Gastroesophageal sphincter (tissue), 4 donors: ENCODE measurements around the gene RASSF5. TPM values are rescaled to one million over a fixed set of nuclear protein-coding genes. Genes with fewer than 3 reads are reported as not detected.

Source experiments
- ATAC-seq: fragments of 150-250 bp; one replicate; pipeline ENCODE4 v1.9.1; 2016; ENCODE audit warnings: mild to moderate bottlenecking, moderate library complexity
- H3K27ac ChIP-seq, 4 donors: fragments of 200-600 bp; sonication (generic) in 3 of 4; 1 replicate in 3 of 4; 2 replicates in 1 of 4; pipeline ENCODE4 v1.5.1; 2016 to 2019
- H3K27me3 ChIP-seq: fragments of 200-600 bp; sonication (generic); one replicate; pipeline ENCODE4 v1.5.1; 2019
- H3K36me3 ChIP-seq, 2 donors: fragments of 200-600 bp; sonication (generic); one replicate each; pipeline ENCODE4 v1.5.1; 2019; ENCODE audit warnings: control low read depth in 1 of 2
- H3K4me1 ChIP-seq, 3 donors: fragments of 200-600 bp; sonication (generic); 1 replicate in 2 of 3; 2 replicates in 1 of 3; pipeline ENCODE4 v1.5.1; 2016 to 2019; ENCODE audit warnings: control low read depth in 2 of 3
- H3K4me3 ChIP-seq, 2 donors: fragments of 200-600 bp; sonication (generic); one replicate each; pipeline ENCODE4 v1.5.1; 2019; ENCODE audit warnings: mild to moderate bottlenecking in 1 of 2, moderate library complexity in 1 of 2
- H3K9me3 ChIP-seq, 3 donors: fragments of 200-600 bp; sonication (generic); one replicate each; pipeline ENCODE4 v1.5.1; 2017 to 2019; ENCODE audit warnings: control low read depth in 2 of 3
- EP300 ChIP-seq: sonication (generic); formaldehyde crosslinking; IDR thresholded peaks from one replicate; pipeline ENCODE4 v1.6.1; 2017; ENCODE audit warnings: antibody characterized with exemption, mild to moderate bottlenecking
- POLR2A ChIP-seq, 2 donors: fragments of 450-650 bp; IDR thresholded peaks; one replicate each; pipeline ENCODE4 v1.6.1; 2017; ENCODE audit warnings: antibody characterized with exemption in 2 of 2, mild to moderate bottlenecking in 2 of 2, moderate library complexity in 1 of 2
- POLR2AphosphoS5 ChIP-seq: sonication (generic); formaldehyde crosslinking; IDR thresholded peaks from one replicate; pipeline ENCODE4 v1.6.1; 2017; ENCODE audit warnings: antibody characterized with exemption
- WGBS, 2 donors: methylation state at CpG; one replicate each; pipeline ENCODE4 v1.1.5; 2018; ENCODE audit warnings: low coverage in 1 of 2; 5-methylcytosine and 5-hydroxymethylcytosine counted together
- total RNA-seq, 4 donors: library from RNA; depleted of rRNA; stranded (reverse); fragments of >200 nt; gene quantifications; one replicate each; pipeline ENCODE4 v1.1.0, GENCODE V29; 2016
- TF ChIP-seq, protein P1 (sequence below), 4 experiments: fragments of 200-600 bp in 2 of 4; fragments of 450-650 bp in 2 of 4; sonication (generic) in 1 of 4; IDR thresholded peaks; one replicate each; pipeline ENCODE4 v1.5.1; 2017 to 2019; ENCODE audit warnings: antibody characterized with exemption in 4 of 4, mild to moderate bottlenecking in 2 of 4, moderate library complexity in 2 of 4

Gene RASSF5
- total RNA-seq, 4 donors from 2014 or later = 6.2 to 23.3 (median 8.5) TPM

DNA sequence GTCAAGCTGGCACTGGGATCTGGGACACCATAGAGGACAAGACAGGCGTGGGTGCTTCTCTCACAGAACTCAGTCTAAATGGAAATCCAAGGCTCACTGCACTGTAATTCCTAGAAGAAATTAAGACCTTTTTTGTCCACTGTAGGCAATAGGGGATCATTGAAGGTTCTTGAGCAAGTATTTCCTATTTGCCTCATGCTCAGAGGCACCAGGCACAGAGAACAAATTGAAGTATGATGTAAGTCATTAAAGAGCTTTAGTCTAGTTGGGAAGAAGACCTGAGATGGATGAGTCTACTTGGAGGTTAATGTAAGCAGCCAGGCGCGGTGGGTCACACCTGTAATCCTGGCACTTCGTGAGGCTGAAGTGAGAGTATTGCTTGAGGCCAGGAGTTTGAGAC is 70.3 kb downstream of the RASSF5 start:
- peaks cover 0 to 21% (median 2%) of the 10 kb centered on the region in 3 donors for H3K4me1 ChIP-seq
- no peak for ATAC-seq
- no peaks in the 10 kb centered on the region for H3K27me3 ChIP-seq
- TF ChIP-seq POLR2AphosphoS5 (no peak), EP300 (no peak), POLR2A (IDR thresholded peaks at IDR 0.05) (no peak)
- TF ChIP-seq, protein P1, sequence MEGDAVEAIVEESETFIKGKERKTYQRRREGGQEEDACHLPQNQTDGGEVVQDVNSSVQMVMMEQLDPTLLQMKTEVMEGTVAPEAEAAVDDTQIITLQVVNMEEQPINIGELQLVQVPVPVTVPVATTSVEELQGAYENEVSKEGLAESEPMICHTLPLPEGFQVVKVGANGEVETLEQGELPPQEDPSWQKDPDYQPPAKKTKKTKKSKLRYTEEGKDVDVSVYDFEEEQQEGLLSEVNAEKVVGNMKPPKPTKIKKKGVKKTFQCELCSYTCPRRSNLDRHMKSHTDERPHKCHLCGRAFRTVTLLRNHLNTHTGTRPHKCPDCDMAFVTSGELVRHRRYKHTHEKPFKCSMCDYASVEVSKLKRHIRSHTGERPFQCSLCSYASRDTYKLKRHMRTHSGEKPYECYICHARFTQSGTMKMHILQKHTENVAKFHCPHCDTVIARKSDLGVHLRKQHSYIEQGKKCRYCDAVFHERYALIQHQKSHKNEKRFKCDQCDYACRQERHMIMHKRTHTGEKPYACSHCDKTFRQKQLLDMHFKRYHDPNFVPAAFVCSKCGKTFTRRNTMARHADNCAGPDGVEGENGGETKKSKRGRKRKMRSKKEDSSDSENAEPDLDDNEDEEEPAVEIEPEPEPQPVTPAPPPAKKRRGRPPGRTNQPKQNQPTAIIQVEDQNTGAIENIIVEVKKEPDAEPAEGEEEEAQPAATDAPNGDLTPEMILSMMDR (IDR thresholded peaks at IDR 0.05) = no peak
- no peak overlapping the region for H3K4me3 ChIP-seq
- H3K36me3 ChIP-seq = no peaks in the 10 kb centered on the region
- no peak overlapping the region for H3K27ac ChIP-seq
- H3K9me3 ChIP-seq = no peaks in the 10 kb centered on the region
- WGBS, 2 donors = 63 to 67% methylated on average over 3 of the region's 4 CpGs

GRCh38 chr1:206578068-206578977 is 71.0 kb downstream of the RASSF5 start:
- no peak for TF ChIP-seq POLR2AphosphoS5
- TF ChIP-seq, protein P1 (IDR thresholded peaks at IDR 0.05) = no peak
- TF ChIP-seq EP300 = no peak
- no peak for TF ChIP-seq POLR2A (IDR thresholded peaks at IDR 0.05)
- Histone ChIP-seq H3K36me3 (peaks cover 0 to 2% of the 10 kb centered on the region in 2 donors), H3K9me3 (no peaks in the 10 kb centered on the region), H3K4me1 (peaks cover 0 to 21% (median 2%) of the 10 kb centered on the region in 3 donors), H3K27ac (no peak overlapping the region), H3K27me3 (no peaks in the 10 kb centered on the region), H3K4me3 (no peak overlapping the region)
- WGBS, 2 donors = 71 to 73% methylated on average over 9 to 10 of the region's 10 CpGs
- ATAC-seq = no peak

DNA sequence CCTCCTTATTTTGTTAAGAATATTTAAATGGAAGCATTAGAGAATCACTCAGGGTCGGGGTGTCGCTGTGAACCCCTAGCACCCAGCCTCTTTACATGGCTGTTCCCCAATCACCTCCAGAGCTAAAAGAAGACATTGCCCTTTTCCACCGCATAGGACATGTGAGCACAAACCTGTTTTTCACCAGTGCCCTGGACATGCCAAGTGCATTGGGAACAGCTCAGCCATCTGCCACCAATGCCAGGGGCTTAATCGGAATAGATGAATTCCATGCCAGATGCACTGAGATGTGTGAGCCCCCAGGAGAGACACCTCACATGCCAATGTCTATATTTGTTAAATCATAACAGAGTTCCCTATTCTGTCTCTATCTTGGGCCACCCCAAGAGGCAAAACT is 71.6 kb downstream of the RASSF5 start:
- ATAC-seq = no peak
- Histone ChIP-seq H3K36me3 (peaks cover 0 to 6% of the 10 kb centered on the region in 2 donors), H3K27ac (no peak overlapping the region), H3K4me3 (no peak overlapping the region), H3K9me3 (no peaks in the 10 kb centered on the region), H3K27me3 (no peaks in the 10 kb centered on the region), H3K4me1 (peaks cover 0 to 21% (median 2%) of the 10 kb centered on the region in 3 donors)
- 77 to 83% methylated on average over 2 to 3 of the region's 4 CpGs for WGBS, 2 donors
- TF ChIP-seq POLR2AphosphoS5 (no peak), POLR2A (IDR thresholded peaks at IDR 0.05) (no peak), EP300 (no peak)
- TF ChIP-seq, protein P1 (IDR thresholded peaks at IDR 0.05) = no peak

GRCh38 chr1:206579747-206580437 is 72.6 kb downstream of the RASSF5 start:
- peak; percentile 51 for ATAC-seq
- peaks cover 0 to 21% (median 2%) of the 10 kb centered on the region in 3 donors for H3K4me1 ChIP-seq
- 66 to 93% methylated on average over 3 to 6 of the region's 11 CpGs for WGBS, 2 donors
- H3K27ac ChIP-seq = peak overlapping the region in 1 of 4 donors; percentile 44
- H3K4me3 ChIP-seq = no peak overlapping the region
- peaks cover 0 to 15% of the 10 kb centered on the region in 2 donors for H3K36me3 ChIP-seq
- TF ChIP-seq, protein P1 (IDR thresholded peaks at IDR 0.05) = no peak
- no peaks in the 10 kb centered on the region for H3K27me3 ChIP-seq
- no peaks in the 10 kb centered on the region for H3K9me3 ChIP-seq
